CD4-positive, alpha-beta T cell (primary cell): ENCODE data around the gene MEI1. TPM values are rescaled to one million over a fixed set of nuclear protein-coding genes. Genes with fewer than 3 reads are reported as not detected.
A peak's percentile ranks its signal among the peaks of the same experiment; 100 is the strongest.
"Not testable (repeated sequence)": the region's sequence is repeated elsewhere in the genome, so short reads cannot be mapped to it uniquely, and the experiment has no call there.

ENCODE experiments used
- ATAC-seq: fragments of 200-7000 bp; cut with Tn5 transposase; one replicate; pipeline ENCODE4 v1.10.0; 2022; ENCODE audit warnings: mild to moderate bottlenecking; ENCODE audit not compliant: poor library complexity
- CTCF ChIA-PET: fragments of 350-600 bp; sonication (Branson Sonifier 250); formaldehyde crosslinking; loops from one replicate; lab custom pipeline; 2021; ENCODE audit warnings: antibody characterized with exemption, inconsistent platforms; lab: Charles Lee
- POLR2A ChIA-PET: fragments of 350-600 bp; sonication (Branson Sonifier 250); formaldehyde crosslinking; loops from one replicate; lab custom pipeline; 2021; ENCODE audit warnings: antibody characterized with exemption, inconsistent platforms; lab: Charles Lee
- DNase-seq, 14 experiments: peaks; one replicate each; pipeline ENCODE4 v3.0.0-alpha.2; 2013 to 2020; ENCODE audit warnings: mixed read lengths in 2 of 14
- H3K27ac ChIP-seq, 2 donors: one replicate each; pipeline versions ENCODE4 v1.5.1 to v1.7.0; 2013; ENCODE audit warnings: low read length in 2 of 2, low read depth in 1 of 2, mild to moderate bottlenecking in 1 of 2
- H3K27me3 ChIP-seq, 2 experiments: 1 replicate in 1 of 2; 2 replicates in 1 of 2; pipeline versions ENCODE4 v1.6.1 to v1.7.0; 2013; ENCODE audit warnings: low read length in 2 of 2, control low read depth in 1 of 2, mild to moderate bottlenecking in 1 of 2, moderate library complexity in 1 of 2; ENCODE audit not compliant: insufficient read depth in 2 of 2, control insufficient read depth in 1 of 2
- H3K36me3 ChIP-seq: one replicate; pipeline ENCODE4 v1.6.1; 2013; ENCODE audit warnings: low read length, control low read depth; ENCODE audit not compliant: insufficient read depth
- H3K4me1 ChIP-seq: one replicate; pipeline ENCODE4 v1.6.1; 2013; ENCODE audit warnings: low read length, control low read depth; ENCODE audit not compliant: insufficient read depth
- H3K4me3 ChIP-seq: one replicate; pipeline ENCODE4 v1.5.1; 2013; ENCODE audit warnings: mild to moderate bottlenecking, low read length, moderate library complexity
- H3K9me3 ChIP-seq, 2 experiments: 1 replicate in 1 of 2; 2 replicates in 1 of 2; pipeline versions ENCODE4 v1.6.1 to v1.7.0; 2013; ENCODE audit warnings: low read length in 2 of 2, mild to moderate bottlenecking in 2 of 2, control low read depth in 1 of 2, moderate library complexity in 1 of 2; ENCODE audit not compliant: control insufficient read depth in 1 of 2, insufficient read depth in 1 of 2
- H3K27ac Mint-ChIP-seq: one replicate; pipeline ENCODE4 v1.8.0; 2020; ENCODE audit warnings: mixed read lengths
- H3K27me3 Mint-ChIP-seq: one replicate; pipeline ENCODE4 v1.8.0; 2021; ENCODE audit warnings: mixed read lengths
- H3K36me3 Mint-ChIP-seq: one replicate; pipeline ENCODE4 v1.8.0; 2021; ENCODE audit warnings: low read depth, mixed read lengths
- H3K4me1 Mint-ChIP-seq: one replicate; pipeline ENCODE4 v1.8.0; 2021; ENCODE audit warnings: low read depth, mixed read lengths
- H3K4me3 Mint-ChIP-seq: one replicate; pipeline ENCODE4 v1.8.0; 2020; ENCODE audit warnings: mild to moderate bottlenecking, mixed read lengths
- H3K9me3 Mint-ChIP-seq: one replicate; pipeline ENCODE4 v1.8.0; 2020; ENCODE audit warnings: mixed read lengths
- intact Hi-C, 2 experiments: fragments of 100-400 bp; cut with DNase I in 1 of 2; cut with micrococcal nuclease in 1 of 2; formaldehyde crosslinking; loops; one replicate each; pipeline versions ENCODE4 v1.15.1 to v1.9.0; 2023 to 2025; cut with DNase I, micrococcal nuclease
- total RNA-seq, 174 experiments: library from RNA in 2 of 174; stranded (reverse) in 2 of 174; gene quantifications; one replicate each; pipeline ENCODE4 v1.2.3 and lab custom pipeline; 2021 to 2026
- TF ChIP-seq, protein P1 (sequence below): fragments of 200-600 bp; IDR thresholded peaks from one replicate; pipeline ENCODE4 v1.8.0; 2022; ENCODE audit warnings: antibody characterized with exemption, mild to moderate bottlenecking

The MEI1 gene
- total RNA-seq, 2 experiments from 2014 or later, result 64.4 to 81.0 TPM

DNA sequence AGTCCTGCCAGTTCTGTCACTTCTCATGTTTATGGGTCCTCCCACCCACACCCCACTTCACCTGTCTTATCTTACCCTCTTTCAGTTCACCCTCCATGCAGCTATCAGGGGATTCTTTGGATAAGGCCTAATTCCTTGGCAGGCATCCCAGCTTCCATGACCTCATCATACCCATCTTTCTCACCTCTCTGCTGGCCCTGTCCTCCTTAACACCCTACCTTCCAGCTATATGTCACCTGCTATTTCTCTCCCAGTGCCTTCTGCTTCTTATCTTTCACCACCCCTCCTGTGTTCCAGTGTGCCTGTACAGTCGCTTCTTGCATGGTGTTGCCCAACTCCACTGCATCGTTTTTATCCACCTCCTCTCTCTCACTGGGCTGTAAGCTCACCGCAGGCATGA is 38.9 kb upstream of the MEI1 start:
- TF ChIP-seq, protein P1, sequence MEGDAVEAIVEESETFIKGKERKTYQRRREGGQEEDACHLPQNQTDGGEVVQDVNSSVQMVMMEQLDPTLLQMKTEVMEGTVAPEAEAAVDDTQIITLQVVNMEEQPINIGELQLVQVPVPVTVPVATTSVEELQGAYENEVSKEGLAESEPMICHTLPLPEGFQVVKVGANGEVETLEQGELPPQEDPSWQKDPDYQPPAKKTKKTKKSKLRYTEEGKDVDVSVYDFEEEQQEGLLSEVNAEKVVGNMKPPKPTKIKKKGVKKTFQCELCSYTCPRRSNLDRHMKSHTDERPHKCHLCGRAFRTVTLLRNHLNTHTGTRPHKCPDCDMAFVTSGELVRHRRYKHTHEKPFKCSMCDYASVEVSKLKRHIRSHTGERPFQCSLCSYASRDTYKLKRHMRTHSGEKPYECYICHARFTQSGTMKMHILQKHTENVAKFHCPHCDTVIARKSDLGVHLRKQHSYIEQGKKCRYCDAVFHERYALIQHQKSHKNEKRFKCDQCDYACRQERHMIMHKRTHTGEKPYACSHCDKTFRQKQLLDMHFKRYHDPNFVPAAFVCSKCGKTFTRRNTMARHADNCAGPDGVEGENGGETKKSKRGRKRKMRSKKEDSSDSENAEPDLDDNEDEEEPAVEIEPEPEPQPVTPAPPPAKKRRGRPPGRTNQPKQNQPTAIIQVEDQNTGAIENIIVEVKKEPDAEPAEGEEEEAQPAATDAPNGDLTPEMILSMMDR, result no peak

GRCh38 chr22:41661088-41661487 is 38.2 kb upstream of the MEI1 start:
- TF ChIP-seq, protein P1, result no peak
- H3K27me3 Mint-ChIP-seq, result no peaks in the 10 kb centered on the region
- Histone ChIP-seq H3K27me3 (no peaks in the 10 kb centered on the region), H3K27ac (no peak overlapping the region), H3K9me3 (no peaks in the 10 kb centered on the region), H3K36me3 (peaks cover 81% of the 10 kb centered on the region), H3K4me1 (no peaks in the 10 kb centered on the region), H3K4me3 (no peak overlapping the region)
- H3K27ac Mint-ChIP-seq, result no peak overlapping the region
- ChIA-PET POLR2A (interaction anchor here (0.7 to 1.4 kb wide), 2 partner anchors 40 to 251 kb away, joined by 3 to 5 read pairs; partner anchors contain the start of genes DESI1 and XRCC6), CTCF (interaction anchor here (1.9 kb wide), 1 partner anchor 36 kb away, joined by 6 read pairs; no protein-coding TSS in a partner anchor)
- H3K36me3 Mint-ChIP-seq, result peaks cover 80% of the 10 kb centered on the region
- no peaks in the 10 kb centered on the region for H3K4me1 Mint-ChIP-seq
- DNase-seq (no peak), ATAC-seq (no peak)
- intact Hi-C loops, result loop anchor here in 1 of 2 experiments (10.0 kb wide), 1 partner anchor 414 kb away; the partner anchor contains the start of genes NAGA, PHETA2 and SMDT1
- no peaks in the 10 kb centered on the region for H3K9me3 Mint-ChIP-seq
- H3K4me3 Mint-ChIP-seq, result no peak overlapping the region

More for the DNA sequence above, 38.9 kb upstream of the MEI1 start:
- H3K4me1 ChIP-seq, result no peaks in the 10 kb centered on the region
- ChIA-PET POLR2A (interaction anchor here (0.9 to 1.4 kb wide), 3 partner anchors 10 to 39 kb away, joined by 3 to 5 read pairs (median 3); partner anchors contain the start of genes DESI1 and XRCC6), CTCF (interaction anchor here (1.9 kb wide), 1 partner anchor 37 kb away, joined by 6 read pairs; no protein-coding TSS in a partner anchor)
- H3K36me3 ChIP-seq, result peaks cover 88% of the 10 kb centered on the region
- Mint-ChIP-seq H3K27ac (peak overlapping the region; percentile 17), H3K9me3 (no peaks in the 10 kb centered on the region), H3K4me3 (no peak overlapping the region), H3K4me1 (no peaks in the 10 kb centered on the region), H3K27me3 (no peaks in the 10 kb centered on the region), H3K36me3 (peaks cover 87% of the 10 kb centered on the region)
- no peak overlapping the region for H3K27ac ChIP-seq
- no peak overlapping the region for H3K4me3 ChIP-seq
- H3K9me3 ChIP-seq, result no peaks in the 10 kb centered on the region
- intact Hi-C loops, result loop anchor here in 1 of 2 experiments (10.0 kb wide), 1 partner anchor 414 kb away; the partner anchor contains the start of genes NAGA, PHETA2 and SMDT1
- H3K27me3 ChIP-seq, result no peaks in the 10 kb centered on the region
- DNase-seq (no peak), ATAC-seq (no peak)

DNA sequence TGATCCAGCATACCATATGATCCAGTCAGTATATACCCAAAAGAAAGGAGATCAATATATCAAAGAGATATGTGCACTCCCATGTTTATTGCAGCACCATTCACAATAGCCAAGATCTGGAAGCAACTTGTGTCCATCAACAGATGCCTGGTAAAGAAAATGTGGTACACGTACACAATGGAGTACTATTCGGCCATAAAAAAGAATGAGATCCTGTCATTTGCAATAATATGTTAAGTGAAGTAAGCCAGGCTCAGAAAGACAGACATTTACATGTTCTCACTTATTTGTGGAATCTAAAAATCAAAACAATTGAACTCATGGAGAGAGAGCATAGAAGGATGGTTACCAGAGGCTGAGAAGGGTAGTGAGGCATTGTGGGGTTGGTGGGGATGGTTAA is 37.6 kb upstream of the MEI1 start:
- H3K27ac ChIP-seq, result no peak overlapping the region
- peaks cover 75% of the 10 kb centered on the region for H3K36me3 ChIP-seq
- TF ChIP-seq, protein P1, result no peak
- Mint-ChIP-seq H3K9me3 (no peaks in the 10 kb centered on the region), H3K36me3 (peaks cover 80% of the 10 kb centered on the region), H3K27ac (no peak overlapping the region), H3K4me1 (peaks cover 4% of the 10 kb centered on the region), H3K27me3 (no peaks in the 10 kb centered on the region), H3K4me3 (no peak overlapping the region)
- no peaks in the 10 kb centered on the region for H3K9me3 ChIP-seq
- POLR2A ChIA-PET, result interaction anchor here (0.7 to 1.4 kb wide), 2 partner anchors 41 to 251 kb away, joined by 3 to 5 read pairs; partner anchors contain the start of genes DESI1 and XRCC6
- ATAC-seq, result no peak
- H3K4me3 ChIP-seq, result no peak overlapping the region
- no peaks in the 10 kb centered on the region for H3K27me3 ChIP-seq
- H3K4me1 ChIP-seq, result peaks cover 4% of the 10 kb centered on the region
- CTCF ChIA-PET, result interaction anchor here (1.9 kb wide), 1 partner anchor 36 kb away, joined by 6 read pairs; no protein-coding TSS in a partner anchor
- intact Hi-C loops, result loop anchor here in 1 of 2 experiments (10.0 kb wide), 1 partner anchor 413 kb away; the partner anchor contains the start of genes NAGA, PHETA2 and SMDT1
- DNase-seq, result no peak

- H3K9me3 Mint-ChIP-seq, result not testable (repeated sequence)
- peaks cover 64% of the 10 kb centered on the region for H3K36me3 Mint-ChIP-seq
- POLR2A ChIA-PET, result interaction anchor here (1.2 to 1.4 kb wide), 2 partner anchors 26 to 74 kb away, joined by 3 to 4 read pairs; partner anchors contain the start of gene PMM1
Measured at GRCh38 chr22:41663594-41663993, 35.7 kb upstream of the MEI1 start.

More at GRCh38 chr22:41663594-41663993, 35.7 kb upstream of the MEI1 start:
- H3K27me3 Mint-ChIP-seq, ATAC-seq, H3K4me3 Mint-ChIP-seq, DNase-seq, H3K27ac ChIP-seq, CTCF ChIA-PET, H3K27ac Mint-ChIP-seq, H3K9me3 ChIP-seq, H3K27me3 ChIP-seq, H3K4me3 ChIP-seq: not testable (repeated sequence)
- H3K4me1 Mint-ChIP-seq, result peaks cover 13% of the 10 kb centered on the region
- H3K36me3 ChIP-seq, result peaks cover 56% of the 10 kb centered on the region
- intact Hi-C loops, result loop anchor here in 1 of 2 experiments (10.0 kb wide), 1 partner anchor 411 kb away; the partner anchor contains the start of genes NAGA, PHETA2 and SMDT1
- peaks cover 17% of the 10 kb centered on the region for H3K4me1 ChIP-seq
